Activated gamma-delta T cell treated with Interleukin-2 at 50 U/mL for 16 hours (primary cell): ENCODE results near the gene PACSIN2.
"Not testable (repeated sequence)": the region's sequence is repeated elsewhere in the genome, so short reads cannot be mapped to it uniquely, and the experiment has no call there.

Experiments used
- DNase-seq: peaks from one replicate; pipeline ENCODE4 v3.0.0-alpha.2; 2020

Gene PACSIN2

GRCh38 chr22:42963231-42963595 is 51.7 kb downstream of the PACSIN2 start:
- DNase-seq: no peak

- DNase-seq: no peak
Observed at GRCh38 chr22:42962295-42963230, 52.4 kb downstream of the PACSIN2 start.

- DNase-seq: no peak
Observed at GRCh38 chr22:42961810-42962209, 53.1 kb downstream of the PACSIN2 start.

- DNase-seq: not testable (repeated sequence)
Observed at GRCh38 chr22:42961400-42961690, 53.6 kb downstream of the PACSIN2 start.

GRCh38 chr22:42960531-42961399 is 54.2 kb downstream of the PACSIN2 start:
- no peak for DNase-seq

- DNase-seq: no peak
Observed at GRCh38 chr22:42959576-42960509, 55.1 kb downstream of the PACSIN2 start.

GRCh38 chr22:42958937-42959336 is 56.0 kb downstream of the PACSIN2 start:
- no peak for DNase-seq

- no peak for DNase-seq
Observed at GRCh38 chr22:42957958-42958357, 57.0 kb downstream of the PACSIN2 start.

- no peak for DNase-seq
Observed at GRCh38 chr22:42957544-42957943, 57.4 kb downstream of the PACSIN2 start.

GRCh38 chr22:42955848-42956247 is 59.1 kb downstream of the PACSIN2 start:
- no peak for DNase-seq

- DNase-seq: no peak
Observed at GRCh38 chr22:42955087-42955635, 59.8 kb downstream of the PACSIN2 start.

- DNase-seq: not testable (repeated sequence)
Observed at GRCh38 chr22:42953751-42954150, 61.2 kb downstream of the PACSIN2 start.

- no peak for DNase-seq
Observed at GRCh38 chr22:42951093-42951710, 63.7 kb downstream of the PACSIN2 start.

GRCh38 chr22:42950281-42950680 is 64.7 kb downstream of the PACSIN2 start:
- no peak for DNase-seq

GRCh38 chr22:42949159-42949558 is 65.8 kb downstream of the PACSIN2 start:
- no peak for DNase-seq

- DNase-seq: no peak
Observed at GRCh38 chr22:42948294-42948693, 66.7 kb downstream of the PACSIN2 start.

GRCh38 chr22:42947211-42947990 is 67.5 kb downstream of the PACSIN2 start:
- DNase-seq: no peak

- DNase-seq: no peak
Observed at GRCh38 chr22:42946546-42947198, 68.3 kb downstream of the PACSIN2 start.

- DNase-seq: no peak
Observed at GRCh38 chr22:42945736-42946135, 69.2 kb downstream of the PACSIN2 start.

- DNase-seq: no peak
Observed at GRCh38 chr22:42945027-42945426, 69.9 kb downstream of the PACSIN2 start.

- no peak for DNase-seq
Observed at GRCh38 chr22:42944409-42944808, 70.5 kb downstream of the PACSIN2 start.
